ENCODE data around the gene EPB42. TPM values are rescaled to one million over a fixed set of nuclear protein-coding genes. Genes with fewer than 3 reads are reported as not detected.

EPB42 gene
- total RNA-seq, 1 experiment from 2014 or later = not detected

DNA sequence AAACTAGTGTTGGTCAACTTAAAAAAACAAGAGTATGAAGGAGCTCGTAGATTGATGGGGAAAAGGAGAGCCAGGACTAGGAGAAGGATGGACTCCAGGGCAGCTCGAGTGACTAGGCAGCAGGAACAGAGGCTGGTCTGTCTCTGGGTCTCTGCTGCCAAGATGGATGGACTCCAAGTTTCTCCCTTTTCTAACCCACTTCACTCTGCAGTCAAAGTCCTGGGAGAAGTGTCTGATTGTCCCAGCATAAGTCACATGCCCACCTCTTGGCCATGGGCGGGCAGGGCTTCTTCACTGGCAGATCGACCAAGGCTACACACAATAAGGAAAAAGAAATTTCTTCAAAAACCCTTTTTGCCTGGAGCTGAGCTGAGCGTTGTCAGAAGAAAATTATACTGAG, 9.2 kb upstream of the EPB42 start:
- H3K79me2 ChIP-seq (ENCODE audit: insufficient read depth, low read length) = no peaks in the 10 kb centered on the region
- Mint-ChIP-seq H3K9me3 (no peaks in the 10 kb centered on the region; a peak in 1 of 5 replicates), H3K4me3 (no peak overlapping the region), H3K27me3 (ENCODE audit: low read depth) (peaks cover 16% of the 10 kb centered on the region), H3K27ac (no peak overlapping the region), H3K4me1 (no peaks in the 10 kb centered on the region), H3K36me3 (ENCODE audit: insufficient read depth in 1 of 3, low read depth in 3 of 3) (no peaks in the 10 kb centered on the region)
- H4K8ac ChIP-seq (replicated peaks; ENCODE audit: insufficient read length, low read depth, low read length) = no peak overlapping the region
- H3K56ac ChIP-seq (ENCODE audit: insufficient read length, low read depth, low read length) = no peak overlapping the region
- no peaks in the 10 kb centered on the region for H3K27me3 ChIP-seq (ENCODE audit: insufficient read depth, low read length)
- no peaks in the 10 kb centered on the region for H3K4me1 ChIP-seq (ENCODE audit: insufficient read depth, low read length)
- no peaks in the 10 kb centered on the region for H3K23me2 ChIP-seq (ENCODE audit: insufficient read length, low read depth, low read length, poor library complexity, severe bottlenecking)
- no peak overlapping the region for H2AFZ ChIP-seq (ENCODE audit: low read length)
- no peaks in the 10 kb centered on the region for H3K9me3 ChIP-seq (ENCODE audit: control insufficient read depth, low read depth, low read length)
- H2AK5ac ChIP-seq (ENCODE audit: insufficient read length, low read length) = no peak overlapping the region
- H3T11ph ChIP-seq (ENCODE audit: low read length) = no peak overlapping the region
- H2BK20ac ChIP-seq (ENCODE audit: low read depth, low read length, poor library complexity, severe bottlenecking) = no peak overlapping the region
- no peak overlapping the region for H4K91ac ChIP-seq (ENCODE audit: insufficient read length, low read depth, low read length)
- H3K79me1 ChIP-seq (ENCODE audit: insufficient read depth, low read depth, low read length, poor library complexity, severe bottlenecking) = no peaks in the 10 kb centered on the region
- WGBS (ENCODE audit: extremely low coverage, insufficient read length, low lambda C conversion rate) = no CpG with 5 or more reads among the region's 5 CpGs
- H3K23ac ChIP-seq (ENCODE audit: insufficient read length, low read depth, low read length) = no peak overlapping the region
- TF ChIP-seq, protein P1, sequence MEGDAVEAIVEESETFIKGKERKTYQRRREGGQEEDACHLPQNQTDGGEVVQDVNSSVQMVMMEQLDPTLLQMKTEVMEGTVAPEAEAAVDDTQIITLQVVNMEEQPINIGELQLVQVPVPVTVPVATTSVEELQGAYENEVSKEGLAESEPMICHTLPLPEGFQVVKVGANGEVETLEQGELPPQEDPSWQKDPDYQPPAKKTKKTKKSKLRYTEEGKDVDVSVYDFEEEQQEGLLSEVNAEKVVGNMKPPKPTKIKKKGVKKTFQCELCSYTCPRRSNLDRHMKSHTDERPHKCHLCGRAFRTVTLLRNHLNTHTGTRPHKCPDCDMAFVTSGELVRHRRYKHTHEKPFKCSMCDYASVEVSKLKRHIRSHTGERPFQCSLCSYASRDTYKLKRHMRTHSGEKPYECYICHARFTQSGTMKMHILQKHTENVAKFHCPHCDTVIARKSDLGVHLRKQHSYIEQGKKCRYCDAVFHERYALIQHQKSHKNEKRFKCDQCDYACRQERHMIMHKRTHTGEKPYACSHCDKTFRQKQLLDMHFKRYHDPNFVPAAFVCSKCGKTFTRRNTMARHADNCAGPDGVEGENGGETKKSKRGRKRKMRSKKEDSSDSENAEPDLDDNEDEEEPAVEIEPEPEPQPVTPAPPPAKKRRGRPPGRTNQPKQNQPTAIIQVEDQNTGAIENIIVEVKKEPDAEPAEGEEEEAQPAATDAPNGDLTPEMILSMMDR (conservative IDR thresholded peaks at IDR 0.05) = no peak
- no peak overlapping the region for H3K9ac ChIP-seq (ENCODE audit: extremely low read depth, insufficient read length, low read length)
- no peak overlapping the region for H3K14ac ChIP-seq (ENCODE audit: insufficient read depth, low read length)
- no peak overlapping the region for H4K5ac ChIP-seq (ENCODE audit: insufficient read length, low read depth, low read length)
- H2BK5ac ChIP-seq (ENCODE audit: insufficient read length, low read length) = no peak overlapping the region
- no peak overlapping the region for H3K18ac ChIP-seq (ENCODE audit: insufficient read length, low read depth, low read length)
- no peak for DNase-seq
- H3K4me2 ChIP-seq (ENCODE audit: insufficient read depth, insufficient read length, low read length) = no peak overlapping the region
- H2BK15ac ChIP-seq (ENCODE audit: low read depth, low read length) = no peak overlapping the region
- H2BK120ac ChIP-seq (ENCODE audit: low read depth, low read length, poor library complexity, severe bottlenecking) = no peak overlapping the region
- no peaks in the 10 kb centered on the region for H4K20me1 ChIP-seq (ENCODE audit: control insufficient read depth, insufficient read depth, insufficient read length)
- no peak overlapping the region for H3K27ac ChIP-seq (ENCODE audit: insufficient read length, low read depth, low read length)
- H2BK12ac ChIP-seq (ENCODE audit: insufficient read length, low read depth, low read length) = no peak overlapping the region
- no peak overlapping the region for H3K4ac ChIP-seq (ENCODE audit: low read depth, low read length)
